AG04449 (cell line): ENCODE measurements around the gene RBM4B.

Experiments used
- CTCF ChIA-PET: fragments of 350-600 bp; formaldehyde crosslinking; extraction: SDS; loops from one replicate; lab custom pipeline; 2021; ENCODE audit warnings: antibody characterized with exemption; lab: Yijun Ruan, JAX
- POLR2A ChIA-PET: fragments of 400-600, 350-600 bp; formaldehyde crosslinking; extraction: SDS; loops from one replicate; lab custom pipeline; 2020; ENCODE audit warnings: antibody characterized with exemption, inconsistent platforms; lab: Yijun Ruan, JAX
- DNase-seq: peaks from one replicate; pipeline ENCODE4 v3.0.0-alpha.2; 2010; ENCODE audit warnings: low read depth, low spot score
- H3K4me3 ChIP-seq: 2 replicates; pipeline ENCODE4 v1.5.1; 2011; ENCODE audit warnings: low read depth, mild to moderate bottlenecking, control low read depth, low read length
- TF ChIP-seq, protein P1 (sequence below): IDR thresholded peaks from one replicate; pipeline ENCODE4 v1.5.1; 2011; ENCODE audit warnings: mild to moderate bottlenecking, moderate library complexity, low read length, control low read depth, inconsistent platforms; ENCODE audit not compliant: insufficient read depth; ENCODE audit errors: missing control alignments

Gene RBM4B

DNA sequence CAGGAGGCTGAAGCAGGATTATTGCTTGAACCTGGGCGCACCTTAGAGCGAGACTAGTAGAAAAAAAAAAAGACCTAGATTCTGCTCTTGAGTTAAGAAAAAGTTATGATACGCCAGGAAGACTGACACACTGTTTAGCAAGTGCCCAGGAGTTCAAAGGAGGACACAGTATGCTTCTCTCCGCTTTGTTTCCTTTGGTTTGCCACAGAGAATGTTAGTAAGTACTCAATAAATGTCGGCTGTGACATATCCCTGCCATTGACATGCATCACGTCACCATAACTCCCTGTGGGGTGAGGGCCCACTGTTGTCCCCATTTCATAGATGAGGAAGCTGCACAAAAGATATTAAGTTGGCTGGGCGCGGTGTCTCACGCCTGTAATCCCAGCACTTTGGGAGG lies 44.3 kb upstream of the RBM4B start:
- DNase-seq = no peak
- ChIA-PET POLR2A (no interaction called here), CTCF (interaction anchor here (1.0 kb wide), 1 partner anchor 43 kb away, joined by 4 read pairs; no protein-coding TSS in a partner anchor)
- TF ChIP-seq, protein P1, sequence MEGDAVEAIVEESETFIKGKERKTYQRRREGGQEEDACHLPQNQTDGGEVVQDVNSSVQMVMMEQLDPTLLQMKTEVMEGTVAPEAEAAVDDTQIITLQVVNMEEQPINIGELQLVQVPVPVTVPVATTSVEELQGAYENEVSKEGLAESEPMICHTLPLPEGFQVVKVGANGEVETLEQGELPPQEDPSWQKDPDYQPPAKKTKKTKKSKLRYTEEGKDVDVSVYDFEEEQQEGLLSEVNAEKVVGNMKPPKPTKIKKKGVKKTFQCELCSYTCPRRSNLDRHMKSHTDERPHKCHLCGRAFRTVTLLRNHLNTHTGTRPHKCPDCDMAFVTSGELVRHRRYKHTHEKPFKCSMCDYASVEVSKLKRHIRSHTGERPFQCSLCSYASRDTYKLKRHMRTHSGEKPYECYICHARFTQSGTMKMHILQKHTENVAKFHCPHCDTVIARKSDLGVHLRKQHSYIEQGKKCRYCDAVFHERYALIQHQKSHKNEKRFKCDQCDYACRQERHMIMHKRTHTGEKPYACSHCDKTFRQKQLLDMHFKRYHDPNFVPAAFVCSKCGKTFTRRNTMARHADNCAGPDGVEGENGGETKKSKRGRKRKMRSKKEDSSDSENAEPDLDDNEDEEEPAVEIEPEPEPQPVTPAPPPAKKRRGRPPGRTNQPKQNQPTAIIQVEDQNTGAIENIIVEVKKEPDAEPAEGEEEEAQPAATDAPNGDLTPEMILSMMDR = no peak
- no peak overlapping the region for H3K4me3 ChIP-seq

DNA sequence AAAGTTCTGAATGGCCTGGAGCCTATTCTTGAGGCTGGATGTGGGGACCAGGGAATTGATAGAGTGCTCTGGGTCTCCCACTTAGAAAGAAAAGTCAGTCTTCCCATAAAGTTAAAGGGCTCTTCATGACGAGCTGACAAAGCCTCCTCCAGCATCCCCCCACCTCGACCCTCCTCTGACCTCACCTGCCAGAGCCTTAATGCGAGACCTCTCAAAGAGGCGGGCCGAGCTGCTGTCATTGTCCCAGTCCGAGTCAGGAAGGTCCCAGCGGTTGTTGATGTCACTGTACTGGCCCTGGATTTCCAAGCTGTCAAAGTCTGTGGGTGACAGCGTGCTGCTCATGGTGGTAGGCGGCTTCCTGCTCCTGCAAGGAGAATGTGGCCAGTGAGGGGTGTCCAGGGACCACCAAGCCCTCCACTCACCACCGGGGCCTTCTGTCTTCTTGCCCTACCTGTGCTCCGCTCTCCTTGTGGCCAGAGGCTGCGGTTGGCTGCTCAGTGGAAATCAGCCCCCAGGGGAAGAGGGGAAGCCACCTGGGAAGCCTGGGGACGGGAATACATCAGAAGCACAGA lies 43.3 kb upstream of the RBM4B start:
- H3K4me3 ChIP-seq = no peak overlapping the region
- TF ChIP-seq, protein P1 = no peak
- no peak for DNase-seq
- POLR2A ChIA-PET = no interaction called here
- CTCF ChIA-PET = interaction anchor here (1.2 kb wide), 1 partner anchor 11 kb away, joined by 3 read pairs; no protein-coding TSS in a partner anchor

DNA sequence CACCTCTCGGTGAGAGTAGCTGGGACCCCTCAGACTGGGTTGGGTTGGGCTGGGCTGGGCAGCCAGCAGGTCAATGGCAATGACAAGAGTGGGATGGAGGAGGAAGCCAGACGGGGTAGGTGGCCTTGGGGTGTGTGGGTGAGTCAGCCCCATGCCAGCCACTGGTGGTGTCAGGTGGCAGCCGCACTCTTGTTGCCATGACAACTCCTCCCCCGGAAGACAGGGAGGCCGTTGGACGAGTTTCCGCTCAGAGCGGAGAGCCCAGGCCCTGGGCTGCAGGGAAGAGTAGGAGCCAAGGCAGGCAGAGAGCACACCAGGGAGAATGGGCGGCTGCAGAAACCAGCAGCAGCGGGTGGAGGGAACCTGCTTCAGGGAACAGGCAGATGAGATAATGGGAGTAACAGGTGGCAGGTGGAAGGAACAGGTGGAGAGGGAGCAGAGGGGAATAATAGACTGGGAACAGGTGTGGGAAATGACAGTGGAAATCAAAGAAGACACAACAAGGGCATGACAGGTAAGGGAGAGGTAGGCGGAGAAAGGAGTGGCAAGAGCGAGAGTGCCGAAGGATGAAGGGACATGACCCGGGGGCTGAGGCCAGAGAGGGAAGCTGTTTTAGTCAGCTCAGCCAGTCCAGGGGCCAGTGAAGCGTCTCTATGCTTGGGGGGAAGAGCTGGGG lies 42.7 kb upstream of the RBM4B start:
- no peak for DNase-seq
- POLR2A ChIA-PET = no interaction called here
- CTCF ChIA-PET = interaction anchor here (1.0 to 1.2 kb wide), 2 partner anchors 11 to 26 kb away, joined by 3 read pairs; no protein-coding TSS in a partner anchor
- TF ChIP-seq, protein P1 = no peak
- no peak overlapping the region for H3K4me3 ChIP-seq

DNA sequence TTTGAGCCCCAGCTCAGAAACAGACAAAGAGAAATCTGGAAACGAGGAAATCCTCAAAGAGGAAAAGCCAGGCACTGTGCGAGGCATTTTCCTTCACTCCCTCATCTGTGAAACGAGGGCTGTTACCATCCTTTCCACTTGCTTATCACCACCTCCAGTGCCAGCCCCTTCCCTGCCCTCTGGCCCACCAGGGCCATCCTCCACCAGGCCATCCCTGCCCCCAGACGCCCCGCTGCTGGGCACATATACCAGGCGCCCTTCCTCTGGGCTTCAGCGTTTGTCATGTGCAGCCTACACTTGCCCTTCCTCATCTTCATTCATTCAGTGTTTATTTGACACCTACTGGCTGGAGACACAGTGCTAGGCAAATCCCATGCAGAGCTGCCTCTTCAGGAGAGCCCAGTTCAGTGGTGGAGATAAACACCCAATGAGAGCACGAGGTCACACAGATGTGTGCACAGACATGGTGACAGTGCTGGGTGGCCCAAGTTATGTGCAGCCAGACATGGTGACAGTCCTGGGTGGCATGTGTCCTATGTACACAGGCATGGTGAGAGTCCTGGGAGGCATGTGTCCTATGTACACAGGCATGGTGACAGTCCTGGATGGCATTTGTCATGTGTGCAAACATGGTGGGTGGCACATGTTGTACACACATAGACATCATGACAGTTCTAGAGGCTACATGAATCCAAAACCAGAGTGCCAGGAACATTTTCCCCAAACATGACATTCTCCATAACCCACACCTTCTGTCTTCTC lies 41.6 kb upstream of the RBM4B start:
- ChIA-PET CTCF (interaction anchor here (1.0 kb wide), 1 partner anchor 25 kb away, joined by 3 read pairs; no protein-coding TSS in a partner anchor), POLR2A (no interaction called here)
- no peak for DNase-seq
- TF ChIP-seq, protein P1 = no peak
- no peak overlapping the region for H3K4me3 ChIP-seq

DNA sequence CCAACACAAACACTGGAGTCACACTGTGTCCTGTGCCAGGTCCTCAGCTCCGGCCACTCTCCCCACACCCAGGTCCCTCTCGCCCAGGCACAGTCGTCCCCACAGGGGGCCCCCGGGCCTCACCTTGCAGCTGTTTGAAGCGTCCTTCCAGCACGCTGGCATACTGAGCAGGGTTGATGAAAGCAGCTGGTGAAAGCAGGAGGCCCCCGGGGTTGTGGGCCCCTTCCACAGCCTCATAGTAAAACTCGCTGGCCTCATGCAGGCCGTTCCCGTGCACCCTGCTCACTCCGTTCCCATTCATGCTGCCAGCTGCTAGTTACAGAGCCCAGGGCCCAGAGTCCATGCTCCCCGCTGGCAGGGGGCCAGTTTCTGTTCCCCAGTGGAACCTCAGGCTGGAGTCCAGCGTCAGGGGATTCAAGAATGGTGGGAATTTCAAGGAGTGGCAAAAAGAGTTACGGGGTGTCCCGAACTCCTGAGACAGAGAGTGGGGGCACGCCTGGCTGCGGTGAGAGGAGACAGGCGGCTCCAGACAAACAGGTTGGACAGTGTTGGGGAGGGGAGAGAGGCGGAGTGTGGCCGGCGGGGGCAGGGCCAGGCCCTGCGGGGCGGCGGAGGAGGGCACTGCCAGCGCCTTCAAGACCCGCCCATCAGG lies 40.8 kb upstream of the RBM4B start:
- TF ChIP-seq, protein P1 = no peak
- POLR2A ChIA-PET = no interaction called here
- no peak for DNase-seq
- no peak overlapping the region for H3K4me3 ChIP-seq
- CTCF ChIA-PET = no interaction called here
